ENCODE measurements around the gene CRYM.
"Not testable (repeated sequence)": the region's sequence is repeated elsewhere in the genome, so short reads cannot be mapped to it uniquely, and the experiment has no call there.

The CRYM gene

GRCh38 chr16:21277045-21277926 is 804 bp downstream of the CRYM start:
- DNase-seq, result peak; percentile 41

GRCh38 chr16:21276090-21276489 is 2.0 kb downstream of the CRYM start:
- DNase-seq, result no peak

- DNase-seq, result no peak
Observed at GRCh38 chr16:21275529-21275928, 2.6 kb downstream of the CRYM start.

- no peak for DNase-seq
Observed at GRCh38 chr16:21274172-21274726, 3.8 kb downstream of the CRYM start.

- DNase-seq, result not testable (repeated sequence)
Observed at GRCh38 chr16:21272763-21273162, 5.3 kb downstream of the CRYM start.

GRCh38 chr16:21272253-21272652 is 5.8 kb downstream of the CRYM start:
- no peak for DNase-seq

- DNase-seq, result no peak
Observed at GRCh38 chr16:21268236-21268635, 9.9 kb downstream of the CRYM start.

GRCh38 chr16:21267298-21267697 is 10.8 kb downstream of the CRYM start:
- DNase-seq, result no peak

GRCh38 chr16:21265104-21265837 is 12.8 kb downstream of the CRYM start:
- DNase-seq, result no peak

- DNase-seq, result no peak
Observed at GRCh38 chr16:21264571-21265036, 13.5 kb downstream of the CRYM start.

- DNase-seq, result peak; percentile 64
Observed at GRCh38 chr16:21263640-21264570, 14.2 kb downstream of the CRYM start.

GRCh38 chr16:21262779-21263639 is 15.1 kb downstream of the CRYM start:
- no peak for DNase-seq

GRCh38 chr16:21260870-21261791 is 17.0 kb downstream of the CRYM start:
- DNase-seq, result peak; percentile 5

- DNase-seq, result no peak
Observed at GRCh38 chr16:21257284-21257683, 20.8 kb downstream of the CRYM start.

GRCh38 chr16:21256636-21257035 is 21.5 kb downstream of the CRYM start:
- DNase-seq, result no peak

- DNase-seq, result no peak
Observed at GRCh38 chr16:21253470-21253869, 24.6 kb downstream of the CRYM start.

GRCh38 chr16:21250072-21250923 is 27.8 kb downstream of the CRYM start:
- DNase-seq, result no peak

- DNase-seq, result not testable (repeated sequence)
Observed at GRCh38 chr16:21248179-21248578, 29.9 kb downstream of the CRYM start.

- DNase-seq, result no peak
Observed at GRCh38 chr16:21244518-21245215, 33.4 kb downstream of the CRYM start.
